HFF-Myc (cell line): ENCODE data around the gene TEX264.
"Not testable (repeated sequence)": the region's sequence is repeated elsewhere in the genome, so short reads cannot be mapped to it uniquely, and the experiment has no call there.

Experiments
- DNase-seq: peaks from one replicate; pipeline ENCODE4 v3.0.0-alpha.2; 2011; ENCODE audit warnings: low read depth; ENCODE audit errors: extremely low read depth
- H3K4me3 ChIP-seq: replicated peaks from 2 replicates; pipeline ENCODE4 v1.5.1; 2011; ENCODE audit warnings: low read depth, mild to moderate bottlenecking, control low read depth, low read length
- TF ChIP-seq, protein P1 (sequence below): IDR thresholded peaks from 2 replicates; pipeline ENCODE4 v1.5.1; 2012; ENCODE audit warnings: mild to moderate bottlenecking, low read depth, low read length, control low read depth; ENCODE audit errors: missing control alignments

Gene TEX264

DNA sequence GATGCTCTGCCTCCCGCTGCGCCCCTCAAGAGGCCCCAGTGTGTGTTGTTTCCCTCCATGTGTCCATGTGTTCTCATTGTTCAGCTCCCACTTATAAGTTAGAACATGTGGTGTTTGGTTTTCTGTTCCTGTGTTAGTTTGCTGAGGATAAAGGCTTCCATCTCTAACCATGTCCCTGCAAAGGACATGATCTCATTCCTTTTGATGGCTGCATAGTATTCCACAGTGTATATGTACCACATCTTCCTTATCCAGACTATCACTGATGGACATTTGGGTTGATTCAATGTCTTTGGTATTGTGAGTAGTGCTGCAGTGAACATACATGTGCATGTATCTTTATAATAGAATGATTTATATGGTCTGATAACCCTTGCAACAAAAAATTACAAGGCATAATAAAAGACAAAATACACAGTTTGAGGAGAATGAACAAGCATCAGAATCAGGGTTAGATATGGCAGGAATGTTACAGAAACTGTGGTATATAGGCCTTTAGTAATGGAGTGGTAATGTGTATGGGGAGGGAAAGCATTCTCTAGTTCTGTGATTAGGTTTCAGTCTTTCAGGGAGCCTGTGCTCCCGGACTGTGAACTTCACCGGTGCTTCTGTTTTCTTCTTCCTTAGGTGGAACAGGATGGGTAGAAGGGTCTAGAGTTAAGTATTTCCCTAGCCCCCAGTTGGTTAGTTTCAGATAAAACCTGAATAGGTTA is 63.0 kb downstream of the TEX264 start:
- no peak for DNase-seq
- H3K4me3 ChIP-seq = no peak overlapping the region
- TF ChIP-seq, protein P1, sequence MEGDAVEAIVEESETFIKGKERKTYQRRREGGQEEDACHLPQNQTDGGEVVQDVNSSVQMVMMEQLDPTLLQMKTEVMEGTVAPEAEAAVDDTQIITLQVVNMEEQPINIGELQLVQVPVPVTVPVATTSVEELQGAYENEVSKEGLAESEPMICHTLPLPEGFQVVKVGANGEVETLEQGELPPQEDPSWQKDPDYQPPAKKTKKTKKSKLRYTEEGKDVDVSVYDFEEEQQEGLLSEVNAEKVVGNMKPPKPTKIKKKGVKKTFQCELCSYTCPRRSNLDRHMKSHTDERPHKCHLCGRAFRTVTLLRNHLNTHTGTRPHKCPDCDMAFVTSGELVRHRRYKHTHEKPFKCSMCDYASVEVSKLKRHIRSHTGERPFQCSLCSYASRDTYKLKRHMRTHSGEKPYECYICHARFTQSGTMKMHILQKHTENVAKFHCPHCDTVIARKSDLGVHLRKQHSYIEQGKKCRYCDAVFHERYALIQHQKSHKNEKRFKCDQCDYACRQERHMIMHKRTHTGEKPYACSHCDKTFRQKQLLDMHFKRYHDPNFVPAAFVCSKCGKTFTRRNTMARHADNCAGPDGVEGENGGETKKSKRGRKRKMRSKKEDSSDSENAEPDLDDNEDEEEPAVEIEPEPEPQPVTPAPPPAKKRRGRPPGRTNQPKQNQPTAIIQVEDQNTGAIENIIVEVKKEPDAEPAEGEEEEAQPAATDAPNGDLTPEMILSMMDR = no peak

DNA sequence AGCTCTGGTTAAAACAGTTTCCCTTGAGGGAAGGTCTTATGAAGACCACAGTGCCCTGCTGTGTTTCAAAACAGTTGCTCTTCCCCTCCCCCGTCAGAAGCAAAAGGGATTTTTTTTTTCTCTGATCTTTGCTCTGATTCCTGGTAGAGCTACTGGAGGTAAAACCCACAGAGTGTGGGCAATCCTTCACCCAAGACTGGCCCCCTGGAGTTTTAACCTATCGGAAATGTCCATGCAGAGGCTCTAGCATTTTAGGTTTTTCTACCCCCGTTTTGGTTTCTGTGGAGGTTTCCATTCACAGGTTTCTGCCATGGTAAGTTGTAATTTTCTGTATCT is 63.5 kb downstream of the TEX264 start:
- TF ChIP-seq, protein P1 = no peak
- no peak for DNase-seq

DNA sequence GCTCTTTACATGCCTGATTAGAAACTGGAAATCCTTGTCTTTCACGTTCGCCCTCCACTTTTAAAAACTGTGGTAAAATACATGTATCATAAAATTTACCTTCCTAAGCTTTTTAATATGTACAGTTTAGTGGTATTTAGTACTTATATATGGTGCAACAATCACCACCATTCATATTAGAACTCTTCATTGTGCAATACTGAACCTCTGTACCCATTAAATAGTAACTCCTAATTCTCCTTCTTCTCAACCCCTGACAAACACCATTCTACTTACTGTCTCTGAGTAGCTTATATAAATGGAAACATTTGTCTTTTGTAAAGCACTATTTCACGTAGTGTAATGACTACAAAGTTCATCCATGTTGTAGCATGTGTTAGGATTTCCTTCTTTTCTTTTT is 64.0 kb downstream of the TEX264 start:
- TF ChIP-seq, protein P1 = no peak
- no peak for DNase-seq
- no peak overlapping the region for H3K4me3 ChIP-seq

More for the DNA sequence above, 63.5 kb downstream of the TEX264 start:
- no peak overlapping the region for H3K4me3 ChIP-seq

DNA sequence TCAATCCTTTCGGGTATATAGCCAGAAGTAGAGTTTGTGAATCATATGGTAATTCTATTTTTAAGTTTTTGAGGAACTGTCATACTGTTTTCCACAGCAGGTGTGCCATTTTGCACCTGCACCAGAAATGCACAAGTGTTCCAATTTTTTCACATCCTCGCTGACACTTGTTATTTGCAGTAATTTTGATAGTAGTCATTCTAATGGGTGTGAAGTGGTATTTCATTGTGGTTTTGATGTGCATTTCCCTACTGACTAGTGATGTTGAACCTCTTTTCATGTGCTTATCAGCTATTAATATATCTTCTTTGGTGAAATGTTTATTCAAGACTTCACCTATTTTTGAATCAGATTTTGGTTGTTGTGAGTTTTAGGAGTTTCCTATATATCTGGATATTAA is 64.9 kb downstream of the TEX264 start:
- TF ChIP-seq, protein P1 = no peak
- no peak for DNase-seq
- no peak overlapping the region for H3K4me3 ChIP-seq

DNA sequence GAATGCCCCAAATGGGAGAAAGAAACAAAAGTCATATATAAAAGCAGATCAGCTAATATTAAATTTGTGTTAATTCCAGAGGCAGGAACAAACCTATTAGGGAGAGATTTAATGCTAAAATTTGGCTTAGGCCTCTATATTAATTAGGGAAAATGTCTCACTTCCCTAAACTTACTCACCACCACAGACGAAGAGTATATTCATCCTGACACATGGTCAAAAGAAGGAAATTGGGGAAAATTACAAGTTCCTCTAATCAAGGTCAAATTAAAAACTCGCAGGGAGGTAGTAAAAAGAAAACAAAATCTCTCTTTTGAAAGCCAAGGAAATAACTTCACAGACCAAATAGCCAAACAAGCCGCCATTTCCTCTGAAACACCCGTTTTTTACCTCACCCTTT is 68.1 kb downstream of the TEX264 start:
- DNase-seq = no peak
- no peak overlapping the region for H3K4me3 ChIP-seq
- TF ChIP-seq, protein P1 = no peak

DNA sequence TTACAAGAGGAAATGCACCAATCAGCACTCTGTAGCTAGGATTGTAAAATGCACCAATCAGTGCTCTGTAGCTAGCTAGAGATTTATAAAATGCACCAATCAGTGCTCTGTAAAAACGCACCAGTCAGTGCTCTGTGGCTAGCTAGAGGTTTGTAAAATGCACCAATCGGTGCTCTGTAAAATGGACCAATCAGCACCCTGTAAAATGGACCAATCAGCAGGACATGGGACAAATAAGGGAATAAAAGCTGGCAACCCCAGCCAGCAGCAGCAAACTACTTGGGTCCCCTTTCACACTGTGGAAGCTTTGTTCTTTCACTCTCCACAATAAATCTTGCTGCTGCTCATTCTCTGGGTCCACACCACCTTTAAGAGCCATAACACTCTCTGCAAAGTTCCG is 71.3 kb downstream of the TEX264 start:
- not testable (repeated sequence) for DNase-seq, H3K4me3 ChIP-seq

DNA sequence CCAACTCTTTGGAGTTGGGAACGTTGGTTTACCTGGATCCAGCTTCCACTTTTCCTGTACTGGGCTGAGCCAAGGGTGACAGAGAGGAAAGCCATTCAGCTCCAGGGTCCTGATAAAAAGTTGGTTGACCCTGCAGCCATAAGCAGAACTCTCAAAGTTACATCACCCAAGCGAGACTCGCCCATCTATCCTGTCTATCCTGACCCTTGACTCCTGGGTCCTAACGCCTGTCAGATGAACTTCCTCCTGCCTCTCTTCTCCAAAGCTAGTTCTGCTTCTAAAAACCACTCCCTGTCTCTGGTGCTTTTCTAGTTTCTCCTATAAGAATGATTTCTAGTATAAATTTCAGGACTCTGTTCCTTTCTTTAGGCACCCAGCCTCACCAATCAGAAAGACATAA is 71.9 kb downstream of the TEX264 start:
- DNase-seq, H3K4me3 ChIP-seq: not testable (repeated sequence)

DNA sequence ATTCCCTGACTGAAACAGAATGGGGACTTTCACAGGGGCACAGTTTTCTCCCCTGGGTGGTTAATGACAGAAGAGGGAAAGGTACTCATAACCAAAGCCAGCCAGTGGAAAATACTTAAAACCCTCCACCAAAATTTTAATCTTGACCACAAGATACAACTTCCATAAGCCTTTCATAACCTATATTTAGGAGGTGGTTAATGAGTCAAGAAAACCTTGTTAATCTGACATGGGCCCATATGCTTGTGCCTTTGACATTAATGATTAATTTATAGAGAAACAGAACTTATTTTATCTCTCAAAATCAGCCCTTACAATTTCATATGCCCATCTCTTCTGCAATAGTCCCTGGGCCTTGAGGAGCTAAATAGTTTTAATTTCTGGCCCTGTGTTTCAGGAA is 76.8 kb downstream of the TEX264 start:
- TF ChIP-seq, protein P1 = no peak
- DNase-seq = no peak
- no peak overlapping the region for H3K4me3 ChIP-seq
